RWPE2 (cell line): ENCODE data around the gene PAWR.

Experiments used
- ATAC-seq: fragments of 200-7000 bp; cut with Tn5 transposase; 3 replicates; pipeline ENCODE4 v1.9.1; 2021; ENCODE audit warnings: low read depth
- DNase-seq: peaks from one replicate; pipeline ENCODE4 v3.0.0-alpha.2; 2020; ENCODE audit warnings: low spot score
- H3K27ac ChIP-seq: fragments of 450-650 bp; 2 replicates; pipeline ENCODE4 v1.5.1; 2017; ENCODE audit warnings: mild to moderate bottlenecking; ENCODE audit not compliant: poor library complexity, severe bottlenecking
- H3K27me3 ChIP-seq: fragments of 250-450 bp; sonication (Bioruptor Pico); 2 replicates; pipeline ENCODE4 v1.5.1; 2021; ENCODE audit warnings: mild to moderate bottlenecking, moderate library complexity; ENCODE audit not compliant: insufficient read depth, poor library complexity, severe bottlenecking
- H3K36me3 ChIP-seq: fragments of 250-450 bp; sonication (Bioruptor Pico); 2 replicates; pipeline ENCODE4 v1.5.1; 2020; ENCODE audit warnings: low read depth, mild to moderate bottlenecking, moderate library complexity
- H3K4me1 ChIP-seq: fragments of 250-450 bp; sonication (Bioruptor Pico); 2 replicates; pipeline ENCODE4 v1.5.1; 2021; ENCODE audit warnings: mild to moderate bottlenecking, moderate library complexity; ENCODE audit not compliant: insufficient read depth, poor library complexity, severe bottlenecking
- H3K4me3 ChIP-seq: fragments of 250-450 bp; sonication (Bioruptor Pico); 2 replicates; pipeline ENCODE4 v1.5.1; 2021; ENCODE audit warnings: mild to moderate bottlenecking, moderate library complexity; ENCODE audit not compliant: severe bottlenecking
- H3K9me3 ChIP-seq: fragments of 250-450 bp; sonication (Bioruptor Pico); 2 replicates; pipeline ENCODE4 v1.5.1; 2021; ENCODE audit warnings: mild to moderate bottlenecking, moderate library complexity; ENCODE audit not compliant: severe bottlenecking
- TF ChIP-seq, protein P1 (sequence below): fragments of 450-650 bp; IDR thresholded peaks from one replicate; pipeline ENCODE4 v1.5.1; 2017; ENCODE audit warnings: mild to moderate bottlenecking, moderate library complexity; ENCODE audit not compliant: poor library complexity, severe bottlenecking

Gene PAWR

GRCh38 chr12:79592865-79593264 lies 97.9 kb downstream of the PAWR start:
- Histone ChIP-seq H3K27me3 (no peaks in the 10 kb centered on the region), H3K27ac (no peak overlapping the region), H3K36me3 (peaks cover 70% of the 10 kb centered on the region), H3K4me3 (no peak overlapping the region), H3K4me1 (peaks cover 5% of the 10 kb centered on the region), H3K9me3 (no peaks in the 10 kb centered on the region)
- TF ChIP-seq, protein P1, sequence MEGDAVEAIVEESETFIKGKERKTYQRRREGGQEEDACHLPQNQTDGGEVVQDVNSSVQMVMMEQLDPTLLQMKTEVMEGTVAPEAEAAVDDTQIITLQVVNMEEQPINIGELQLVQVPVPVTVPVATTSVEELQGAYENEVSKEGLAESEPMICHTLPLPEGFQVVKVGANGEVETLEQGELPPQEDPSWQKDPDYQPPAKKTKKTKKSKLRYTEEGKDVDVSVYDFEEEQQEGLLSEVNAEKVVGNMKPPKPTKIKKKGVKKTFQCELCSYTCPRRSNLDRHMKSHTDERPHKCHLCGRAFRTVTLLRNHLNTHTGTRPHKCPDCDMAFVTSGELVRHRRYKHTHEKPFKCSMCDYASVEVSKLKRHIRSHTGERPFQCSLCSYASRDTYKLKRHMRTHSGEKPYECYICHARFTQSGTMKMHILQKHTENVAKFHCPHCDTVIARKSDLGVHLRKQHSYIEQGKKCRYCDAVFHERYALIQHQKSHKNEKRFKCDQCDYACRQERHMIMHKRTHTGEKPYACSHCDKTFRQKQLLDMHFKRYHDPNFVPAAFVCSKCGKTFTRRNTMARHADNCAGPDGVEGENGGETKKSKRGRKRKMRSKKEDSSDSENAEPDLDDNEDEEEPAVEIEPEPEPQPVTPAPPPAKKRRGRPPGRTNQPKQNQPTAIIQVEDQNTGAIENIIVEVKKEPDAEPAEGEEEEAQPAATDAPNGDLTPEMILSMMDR = no peak
- no peak for DNase-seq
- no peak for ATAC-seq

DNA sequence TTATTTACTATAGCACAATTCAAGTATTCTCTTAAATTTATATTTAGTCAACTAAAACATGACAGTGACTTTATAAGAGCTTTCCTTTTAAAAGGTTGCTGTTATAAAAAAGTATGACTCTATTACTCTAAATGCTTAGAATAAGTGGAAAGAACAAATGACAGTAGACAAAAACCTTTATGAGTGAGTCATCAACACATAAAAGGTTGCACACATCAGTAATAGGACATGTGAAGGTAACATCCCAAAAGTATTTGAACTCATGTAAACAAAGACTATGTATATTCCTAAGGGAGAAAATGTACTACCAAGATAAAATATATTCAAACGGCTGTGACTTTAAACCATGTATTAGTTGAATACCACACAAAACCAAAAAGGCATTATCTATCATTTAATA lies 98.8 kb downstream of the PAWR start:
- DNase-seq = no peak
- no peaks in the 10 kb centered on the region for H3K9me3 ChIP-seq
- no peak overlapping the region for H3K27ac ChIP-seq
- no peak for ATAC-seq
- no peak overlapping the region for H3K4me3 ChIP-seq
- peaks cover 5% of the 10 kb centered on the region for H3K4me1 ChIP-seq
- H3K27me3 ChIP-seq = no peaks in the 10 kb centered on the region
- peaks cover 73% of the 10 kb centered on the region for H3K36me3 ChIP-seq
- TF ChIP-seq, protein P1 = no peak

GRCh38 chr12:79590751-79591150 lies 100.0 kb downstream of the PAWR start:
- Histone ChIP-seq H3K27ac (no peak overlapping the region), H3K36me3 (peaks cover 66% of the 10 kb centered on the region), H3K4me1 (peaks cover 5% of the 10 kb centered on the region), H3K9me3 (no peaks in the 10 kb centered on the region), H3K27me3 (no peaks in the 10 kb centered on the region), H3K4me3 (no peak overlapping the region)
- DNase-seq (no peak), ATAC-seq (no peak)
- TF ChIP-seq, protein P1 = no peak

- no peak overlapping the region for H3K4me3 ChIP-seq
- no peak overlapping the region for H3K27ac ChIP-seq
- H3K36me3 ChIP-seq = peaks cover 53% of the 10 kb centered on the region
- DNase-seq (no peak), ATAC-seq (no peak)
- H3K27me3 ChIP-seq = no peaks in the 10 kb centered on the region
- no peaks in the 10 kb centered on the region for H3K9me3 ChIP-seq
- TF ChIP-seq, protein P1 = no peak
- H3K4me1 ChIP-seq = peaks cover under 1% of the 10 kb centered on the region
These were observed 103.4 kb downstream of the PAWR start for GRCh38 chr12:79587368-79587767.

GRCh38 chr12:79585147-79585546 lies 105.6 kb downstream of the PAWR start:
- TF ChIP-seq, protein P1 = no peak
- Histone ChIP-seq H3K36me3 (peaks cover 35% of the 10 kb centered on the region), H3K27ac (no peak overlapping the region), H3K9me3 (no peaks in the 10 kb centered on the region), H3K4me1 (no peaks in the 10 kb centered on the region), H3K4me3 (no peak overlapping the region), H3K27me3 (no peaks in the 10 kb centered on the region)
- ATAC-seq (no peak), DNase-seq (no peak)
